Natural killer cell (primary cell): ENCODE measurements around the gene NEU4. TPM values are rescaled to one million over a fixed set of nuclear protein-coding genes. Genes with fewer than 3 reads are reported as not detected.

Experiments used
- ATAC-seq, 3 donors: fragments of 150-1000 bp in 2 of 3; fragments of 200-7000 bp in 1 of 3; cut with Tn5 transposase; 1 replicate in 1 of 3; 2 replicates in 2 of 3; pipeline ENCODE4 v1.10.0; 2021; ENCODE audit warnings: mild to moderate bottlenecking in 2 of 3, moderate library complexity in 2 of 3
- DNase-seq, 2 donors: peaks; one replicate each; pipeline versions ENCODE4 v3.0.0 to v3.0.0-alpha.2; 2013 to 2021; ENCODE audit warnings: mixed read lengths in 1 of 2
- H3K27ac ChIP-seq: one replicate; pipeline ENCODE4 v1.5.1; 2013; ENCODE audit warnings: mild to moderate bottlenecking, low read length
- H3K27me3 ChIP-seq: one replicate; pipeline ENCODE4 v1.6.1; 2013; ENCODE audit warnings: low read length; ENCODE audit not compliant: control insufficient read depth, insufficient read depth
- H3K36me3 ChIP-seq: one replicate; pipeline ENCODE4 v1.6.1; 2013; ENCODE audit warnings: low read length; ENCODE audit not compliant: control insufficient read depth, insufficient read depth
- H3K4me1 ChIP-seq: one replicate; pipeline ENCODE4 v1.6.1; 2013; ENCODE audit warnings: low read length; ENCODE audit not compliant: control insufficient read depth, insufficient read depth
- H3K4me3 ChIP-seq: one replicate; pipeline ENCODE4 v1.5.1; 2013; ENCODE audit warnings: low read length
- H3K9me3 ChIP-seq: one replicate; pipeline ENCODE4 v1.6.1; 2013; ENCODE audit warnings: low read length; ENCODE audit not compliant: control insufficient read depth, insufficient read depth
- H3K27ac Mint-ChIP-seq, 2 donors: one replicate each; pipeline ENCODE4 v1.8.0; 2022; ENCODE audit warnings: mild to moderate bottlenecking in 2 of 2, mixed read lengths in 2 of 2, moderate library complexity in 1 of 2
- H3K27me3 Mint-ChIP-seq, 2 donors: one replicate each; pipeline ENCODE4 v1.8.0; 2022; ENCODE audit warnings: low read depth in 2 of 2, mixed read lengths in 2 of 2
- H3K36me3 Mint-ChIP-seq: one replicate; pipeline ENCODE4 v1.8.0; 2022; ENCODE audit warnings: mixed read lengths
- H3K4me1 Mint-ChIP-seq, 2 donors: one replicate each; pipeline ENCODE4 v1.8.0; 2022; ENCODE audit warnings: mixed read lengths in 2 of 2
- H3K4me3 Mint-ChIP-seq: one replicate; pipeline ENCODE4 v1.8.0; 2022; ENCODE audit warnings: mild to moderate bottlenecking, moderate library complexity, mixed read lengths
- H3K9me3 Mint-ChIP-seq, 2 donors: one replicate each; pipeline ENCODE4 v1.8.0; 2022; ENCODE audit warnings: mixed read lengths in 2 of 2
- CTCF ChIP-seq: fragments of 200-600 bp; IDR thresholded peaks from one replicate; pipeline ENCODE4 v1.8.0; 2022; ENCODE audit warnings: antibody characterized with exemption
- WGBS: methylation state at CpG from one replicate; pipeline ENCODE4 v1.1.7; 2013; ENCODE audit warnings: missing lambda C conversion rate; ENCODE audit not compliant: insufficient coverage; 5-methylcytosine and 5-hydroxymethylcytosine counted together
- intact Hi-C: fragments of 100-400 bp; cut with micrococcal nuclease; formaldehyde crosslinking; loops from one replicate; pipeline ENCODE4 v1.14.2; 2022
- total RNA-seq, 4 donors: library from RNA; stranded (reverse); fragments of 120-200 nt in 1 of 4; gene quantifications; one replicate each; pipeline versions ENCODE4 v1.2.3 to v1.2.4, GENCODE V29; 2013 to 2022

The NEU4 gene
- total RNA-seq, 3 donors from 2014 or later (not counting 1 experiment from before 2014, with no cell fraction given): 0.39 to 6.6 (median 2.2) TPM

- Histone ChIP-seq H3K4me3 (no peak overlapping the region), H3K36me3 (no peaks in the 10 kb centered on the region), H3K4me1 (peaks cover 34% of the 10 kb centered on the region), H3K9me3 (no peaks in the 10 kb centered on the region), H3K27me3 (no peaks in the 10 kb centered on the region), H3K27ac (no peak overlapping the region)
- no peak for ATAC-seq
- no peak for DNase-seq
- Mint-ChIP-seq H3K9me3 (no peaks in the 10 kb centered on the region), H3K27me3 (peaks cover 0 to 18% of the 10 kb centered on the region in 2 donors), H3K36me3 (no peaks in the 10 kb centered on the region), H3K4me1 (peaks cover 0 to 24% of the 10 kb centered on the region in 2 donors), H3K27ac (no peak overlapping the region), H3K4me3 (no peak overlapping the region)
- WGBS: 89% methylated on average over 27 of the region's 28 CpGs
- intact Hi-C loops: no loop called here
- no peak for TF ChIP-seq CTCF
Measured at GRCh38 chr2:241857041-241857541, 48.1 kb downstream of the NEU4 start.

DNA sequence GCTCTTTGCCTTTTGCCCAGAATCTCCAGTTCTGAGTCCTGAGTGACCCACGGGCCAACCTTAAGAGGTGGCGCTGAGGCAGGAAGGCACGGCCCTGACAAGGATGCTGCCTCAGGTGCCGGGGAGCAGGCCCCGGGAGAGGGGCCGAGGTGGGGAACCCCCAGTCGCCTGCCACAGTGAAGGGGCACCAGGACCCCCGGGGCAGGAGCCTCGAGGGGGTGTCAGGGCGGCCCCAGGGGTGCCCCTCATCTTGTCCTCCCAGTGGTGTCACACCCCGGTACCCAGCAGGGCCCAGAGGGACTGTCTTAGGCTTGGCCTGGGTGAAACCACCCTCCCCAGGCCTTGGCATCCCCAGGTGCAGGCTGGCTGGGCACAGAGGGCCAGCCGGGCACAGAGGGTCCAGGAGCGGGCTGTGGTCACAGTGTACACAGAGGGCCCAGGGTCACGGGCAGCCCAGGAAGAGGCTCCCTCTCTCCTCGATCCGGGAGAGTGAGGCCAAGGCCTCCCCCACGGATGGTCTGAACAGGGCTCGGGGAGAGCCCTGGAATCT is 48.7 kb downstream of the NEU4 start:
- Histone ChIP-seq H3K36me3 (no peaks in the 10 kb centered on the region), H3K9me3 (no peaks in the 10 kb centered on the region), H3K27me3 (peaks cover under 1% of the 10 kb centered on the region), H3K4me1 (peaks cover 37% of the 10 kb centered on the region), H3K27ac (no peak overlapping the region), H3K4me3 (no peak overlapping the region)
- no peak overlapping the region for H3K27ac Mint-ChIP-seq
- no peaks in the 10 kb centered on the region for H3K36me3 Mint-ChIP-seq
- WGBS: 79% methylated on average over 18 of the region's 18 CpGs
- no peaks in the 10 kb centered on the region for H3K9me3 Mint-ChIP-seq
- H3K4me1 Mint-ChIP-seq: peaks cover 0 to 26% of the 10 kb centered on the region in 2 donors
- no peak for TF ChIP-seq CTCF
- ATAC-seq (no peak), DNase-seq (no peak)
- H3K27me3 Mint-ChIP-seq: peaks cover 0 to 18% of the 10 kb centered on the region in 2 donors
- intact Hi-C loops: no loop called here
- no peak overlapping the region for H3K4me3 Mint-ChIP-seq

- 71% methylated on average over 24 of the region's 28 CpGs for WGBS
- Mint-ChIP-seq H3K4me1 (peaks cover 4 to 31% of the 10 kb centered on the region in 2 donors), H3K27ac (peak within 1 kb of the TSS in 1 of 2 donors; percentile 56), H3K4me3 (peak within 1 kb of the TSS; percentile 51), H3K27me3 (peaks cover 0 to 20% of the 10 kb centered on the region in 2 donors), H3K36me3 (no peaks in the 10 kb centered on the region), H3K9me3 (no peaks in the 10 kb centered on the region)
- no peak for ATAC-seq
- TF ChIP-seq CTCF: no peak
- H3K36me3 ChIP-seq: no peaks in the 10 kb centered on the region
- peak within 1 kb of the TSS; percentile 63 for H3K27ac ChIP-seq
- peak in 1 of 2 donors; percentile 70 for DNase-seq
- H3K9me3 ChIP-seq: no peaks in the 10 kb centered on the region
- H3K27me3 ChIP-seq: peaks cover 8% of the 10 kb centered on the region
- peak within 1 kb of the TSS; percentile 26 for H3K4me3 ChIP-seq
- intact Hi-C loops: no loop called here
- peaks cover 45% of the 10 kb centered on the region for H3K4me1 ChIP-seq
Measured at GRCh38 chr2:241858206-241859016, 49.4 kb downstream of the NEU4 start, which contains the start of gene PDCD1. Gene PDCD1, minus strand, starts transcription at chr2:241858894. Its CDS starts 56 bp downstream, at chr2:241858838.
